ENCODE measurements around the gene SPTBN4. TPM values are rescaled to one million over a fixed set of nuclear protein-coding genes. Genes with fewer than 3 reads are reported as not detected.
"Not testable (repeated sequence)": the region's sequence is repeated elsewhere in the genome, so short reads cannot be mapped to it uniquely, and the experiment has no call there.

The SPTBN4 gene
- total RNA-seq, 2 donors from 2014 or later = 1.8 to 6.3 TPM

- no peaks in the 10 kb centered on the region for H3K36me3 ChIP-seq (replicated peaks in 1 of 2; ENCODE audit: insufficient read depth in 1 of 2, low read depth in 2 of 2)
- H3K4me1 ChIP-seq = no peaks in the 10 kb centered on the region
- WGBS, 2 donors = 50 to 82% methylated on average over 1 of the region's 1 CpG
- H3K27ac ChIP-seq = no peak overlapping the region
- no peak for DNase-seq
- no peak overlapping the region for H3K4me3 ChIP-seq
- intact Hi-C loops (cut with DNase I) = no loop called here
- H3K9me3 ChIP-seq = no peaks in the 10 kb centered on the region
- no peaks in the 10 kb centered on the region for H3K27me3 ChIP-seq
- no peak for ATAC-seq
- no peak for TF ChIP-seq CTCF (IDR thresholded peaks at IDR 0.05)
- no peak for TF ChIP-seq POLR2A (IDR thresholded peaks at IDR 0.05)
Observed at GRCh38 chr19:40494191-40494838, 27.5 kb downstream of the SPTBN4 start.

- WGBS, 2 donors = 83 to 87% methylated on average over 11 of the region's 12 CpGs
- Histone ChIP-seq H3K9me3 (no peaks in the 10 kb centered on the region), H3K27ac (no peak overlapping the region), H3K4me3 (no peak overlapping the region), H3K4me1 (no peaks in the 10 kb centered on the region), H3K36me3 (replicated peaks in 1 of 2; ENCODE audit: insufficient read depth in 1 of 2, low read depth in 2 of 2) (no peaks in the 10 kb centered on the region), H3K27me3 (no peaks in the 10 kb centered on the region)
- no peak for ATAC-seq
- intact Hi-C loops (cut with DNase I) = no loop called here
- TF ChIP-seq POLR2A (IDR thresholded peaks at IDR 0.05) (no peak), CTCF (IDR thresholded peaks at IDR 0.05) (no peak)
- no peak for DNase-seq
Observed at GRCh38 chr19:40497214-40497613, 30.4 kb downstream of the SPTBN4 start.

- Histone ChIP-seq H3K27me3 (no peaks in the 10 kb centered on the region), H3K27ac (no peak overlapping the region), H3K4me3 (no peak overlapping the region), H3K36me3 (replicated peaks in 1 of 2; ENCODE audit: insufficient read depth in 1 of 2, low read depth in 2 of 2) (no peaks in the 10 kb centered on the region), H3K4me1 (no peaks in the 10 kb centered on the region), H3K9me3 (no peaks in the 10 kb centered on the region)
- no peak for DNase-seq
- 78 to 80% methylated on average over 5 of the region's 5 CpGs for WGBS, 2 donors
- TF ChIP-seq POLR2A (IDR thresholded peaks at IDR 0.05) (no peak), CTCF (IDR thresholded peaks at IDR 0.05) (no peak)
- intact Hi-C loops (cut with DNase I) = no loop called here
- ATAC-seq = no peak
Observed at GRCh38 chr19:40499320-40499719, 32.5 kb downstream of the SPTBN4 start.

GRCh38 chr19:40500678-40501530 is 34.1 kb downstream of the SPTBN4 start:
- H3K36me3 ChIP-seq (replicated peaks in 1 of 2; ENCODE audit: insufficient read depth in 1 of 2, low read depth in 2 of 2); H3K9me3 ChIP-seq; H3K27ac ChIP-seq; H3K4me1 ChIP-seq; ATAC-seq; intact Hi-C loops (cut with DNase I); DNase-seq; H3K27me3 ChIP-seq; H3K4me3 ChIP-seq: not testable (repeated sequence)
- WGBS, 2 donors = 78 to 79% methylated on average over 8 of the region's 8 CpGs

GRCh38 chr19:40501599-40501998 is 34.8 kb downstream of the SPTBN4 start:
- intact Hi-C loops (cut with DNase I) = no loop called here
- Histone ChIP-seq H3K9me3 (no peaks in the 10 kb centered on the region), H3K27ac (no peak overlapping the region), H3K36me3 (replicated peaks in 1 of 2; ENCODE audit: insufficient read depth in 1 of 2, low read depth in 2 of 2) (no peaks in the 10 kb centered on the region), H3K4me1 (no peaks in the 10 kb centered on the region), H3K27me3 (no peaks in the 10 kb centered on the region), H3K4me3 (no peak overlapping the region)
- no peak for TF ChIP-seq CTCF (IDR thresholded peaks at IDR 0.05)
- TF ChIP-seq POLR2A (IDR thresholded peaks at IDR 0.05) = no peak
- 82 to 84% methylated on average over 4 of the region's 4 CpGs for WGBS, 2 donors
- ATAC-seq = no peak
- no peak for DNase-seq

Data from body of pancreas (tissue), 4 donors.